ENCODE results near the gene DGKI. TPM values are rescaled to one million over a fixed set of nuclear protein-coding genes. Genes with fewer than 3 reads are reported as not detected.

DGKI gene
- total and polyA plus RNA-seq, 2 of the 4 experiments (the other 2 are of a cell fraction) = 3.9 to 15.8 TPM

GRCh38 chr7:137471128-137471527 is 375.6 kb downstream of the DGKI start:
- no peak overlapping the region for H2AK9ac ChIP-seq (replicated peaks; ENCODE audit: low read depth, low read length, poor library complexity)
- dilution Hi-C loops (cut with HindIII; ENCODE audit: low sequenced_read_pairs, unreplicated experiment) = no loop called here
- no peaks in the 10 kb centered on the region for H3K9me3 ChIP-seq (ENCODE audit: control insufficient read depth, insufficient read depth, low read length)
- no peak overlapping the region for H3K14ac ChIP-seq (replicated peaks; ENCODE audit: low read depth, low read length)
- no peak overlapping the region for H2BK5ac ChIP-seq (ENCODE audit: low read depth, low read length, poor library complexity, severe bottlenecking)
- DNase-seq = no peak
- WGBS, 2 experiments (ENCODE audit: extremely low coverage in 2 of 2, insufficient read length in 1 of 2) = 75% methylated on average over 2 of the region's 3 CpGs; no CpG with 5 or more reads in 1 of the 2 experiments
- no peak overlapping the region for H2AFZ ChIP-seq (replicated peaks; ENCODE audit: low read length, poor library complexity)
- H2BK120ac ChIP-seq (ENCODE audit: low read depth, low read length) = no peak overlapping the region
- H3K4me1 ChIP-seq (ENCODE audit: control insufficient read depth, insufficient read depth, low read length) = no peaks in the 10 kb centered on the region
- no peak for TF ChIP-seq BHLHE40 (IDR thresholded peaks at IDR 0.05; ENCODE audit: low read depth, low read length)
- no peak for TF ChIP-seq RAD21 (IDR thresholded peaks at IDR 0.05; ENCODE audit: low read length)
- TF ChIP-seq MXI1 (IDR thresholded peaks at IDR 0.05; ENCODE audit: borderline replicate concordance, low read depth, low read length) = no peak
- TF ChIP-seq FOS (IDR thresholded peaks at IDR 0.05; ENCODE audit: low read depth, low read length) = no peak
- no peak for TF ChIP-seq CTCF (conservative IDR thresholded peaks at IDR 0.05; ENCODE audit: low read depth, low read length)
- TF ChIP-seq POLR2A (IDR thresholded peaks at IDR 0.05; ENCODE audit: low read depth, low read length) = no peak
- H3K23ac ChIP-seq (ENCODE audit: low read depth, low read length) = no peak overlapping the region
- ChIA-PET CTCF (interaction anchor here (3.0 kb wide), 1 partner anchor 121 kb away, joined by 8 read pairs; no protein-coding TSS in a partner anchor), POLR2A (ENCODE audit: unreplicated experiment) (no interaction called here)
- 0 out of 2 replicates have a peak overlapping the region, but pooled peaks have one; percentile 34 for H4K5ac ChIP-seq (ENCODE audit: low read depth, low read length)
- H3K4me2 ChIP-seq (ENCODE audit: low read depth, low read length) = no peak overlapping the region
- no peak overlapping the region for H3K18ac ChIP-seq (ENCODE audit: low read depth, low read length)
- no peak overlapping the region for H2BK20ac ChIP-seq (ENCODE audit: low read depth, low read length)
- no peak overlapping the region for H3K56ac ChIP-seq (ENCODE audit: extremely low read depth, insufficient read depth, low read length)
- no peaks in the 10 kb centered on the region for H3K79me1 ChIP-seq (ENCODE audit: low read depth in 1 of 2, low read length in 2 of 2)
- no peak for ATAC-seq (ENCODE audit: low read depth)
- no peaks in the 10 kb centered on the region for H3K36me3 ChIP-seq (ENCODE audit: control insufficient read depth, insufficient read depth, low read length)
- H2AK5ac ChIP-seq (ENCODE audit: low read depth, low read length) = no peak overlapping the region; the same call in 1 of the 2 replicates
- BruUV-seq (replicated peaks) = no TSS peak
- H3K4me3 ChIP-seq (ENCODE audit: insufficient read depth, low read depth, low read length) = no peak overlapping the region
- no peak overlapping the region for H2BK15ac ChIP-seq (ENCODE audit: low read depth, low read length)
- intact Hi-C loops (cut with micrococcal nuclease) = no loop called here
- H3K27ac ChIP-seq (ENCODE audit: insufficient read depth, low read length) = no peak overlapping the region
- no peaks in the 10 kb centered on the region for H3K27me3 ChIP-seq (ENCODE audit: control insufficient read depth, insufficient read depth, low read length)
- H4K8ac ChIP-seq (ENCODE audit: low read depth in 2 of 2, low read length in 2 of 2) = no peak overlapping the region
- no peaks in the 10 kb centered on the region for H4K20me1 ChIP-seq (ENCODE audit: insufficient read depth, low read length)
- no peak overlapping the region for H3K9ac ChIP-seq (ENCODE audit: low read depth, low read length)
- H4K91ac ChIP-seq (ENCODE audit: insufficient read depth, low read depth, low read length) = no peak overlapping the region
- no peak overlapping the region for H3K4ac ChIP-seq (ENCODE audit: low read depth, low read length)
- in situ Hi-C loops (cut with MboI; ENCODE audit: low sequenced_read_pairs) = no loop called here
- H3K9me1 ChIP-seq (ENCODE audit: insufficient read depth, low read length) = no peaks in the 10 kb centered on the region
